ENCODE results near the gene RASAL2.

DNA sequence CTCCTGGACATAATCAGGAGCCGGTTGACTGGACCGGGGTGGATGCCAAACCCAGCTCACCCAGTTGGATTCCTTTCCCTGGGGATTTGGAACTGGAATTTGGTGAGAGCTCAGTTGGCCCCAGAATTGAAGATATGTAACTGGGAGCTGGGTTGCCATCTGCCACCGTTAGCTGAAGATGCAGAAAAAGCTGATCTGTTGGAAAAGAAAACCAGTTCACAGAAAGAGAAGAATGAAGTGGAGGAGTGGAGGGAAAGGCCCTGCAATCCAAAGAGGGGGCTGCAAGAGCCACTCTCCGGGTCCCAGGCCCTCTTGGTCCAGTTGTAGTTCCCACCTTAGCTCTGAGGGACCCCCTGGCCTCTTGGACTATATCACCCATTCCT lies 435.0 kb downstream of the RASAL2 start:
- TF ChIP-seq, protein P1, sequence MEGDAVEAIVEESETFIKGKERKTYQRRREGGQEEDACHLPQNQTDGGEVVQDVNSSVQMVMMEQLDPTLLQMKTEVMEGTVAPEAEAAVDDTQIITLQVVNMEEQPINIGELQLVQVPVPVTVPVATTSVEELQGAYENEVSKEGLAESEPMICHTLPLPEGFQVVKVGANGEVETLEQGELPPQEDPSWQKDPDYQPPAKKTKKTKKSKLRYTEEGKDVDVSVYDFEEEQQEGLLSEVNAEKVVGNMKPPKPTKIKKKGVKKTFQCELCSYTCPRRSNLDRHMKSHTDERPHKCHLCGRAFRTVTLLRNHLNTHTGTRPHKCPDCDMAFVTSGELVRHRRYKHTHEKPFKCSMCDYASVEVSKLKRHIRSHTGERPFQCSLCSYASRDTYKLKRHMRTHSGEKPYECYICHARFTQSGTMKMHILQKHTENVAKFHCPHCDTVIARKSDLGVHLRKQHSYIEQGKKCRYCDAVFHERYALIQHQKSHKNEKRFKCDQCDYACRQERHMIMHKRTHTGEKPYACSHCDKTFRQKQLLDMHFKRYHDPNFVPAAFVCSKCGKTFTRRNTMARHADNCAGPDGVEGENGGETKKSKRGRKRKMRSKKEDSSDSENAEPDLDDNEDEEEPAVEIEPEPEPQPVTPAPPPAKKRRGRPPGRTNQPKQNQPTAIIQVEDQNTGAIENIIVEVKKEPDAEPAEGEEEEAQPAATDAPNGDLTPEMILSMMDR (IDR thresholded peaks at IDR 0.05): no peak
- TF ChIP-seq POLR2A (IDR thresholded peaks at IDR 0.05): no peak

Measured in thyroid gland (tissue), 4 donors.